HPDE6-E6E7 (cell line): ENCODE data around the gene MPG.

ENCODE experiments used
- DNase-seq: peaks from one replicate; pipeline ENCODE4 v3.0.0; 2011; ENCODE audit warnings: missing footprints; ENCODE audit errors: extremely low spot score

The MPG gene

GRCh38 chr16:50769-51591, 27.0 kb upstream of the MPG start:
- no peak for DNase-seq

GRCh38 chr16:53346-54236, 24.4 kb upstream of the MPG start, which contains the start of the genes POLR3K and SNRNP25:
TSS of gene POLR3K (minus strand) at chr16:53608. CDS start at chr16:53586, 22 bp downstream.
TSS of gene SNRNP25 (plus strand) at chr16:53828. CDS start at chr16:54017, 189 bp downstream.
- peak; percentile 98 for DNase-seq

GRCh38 chr16:54237-54581, 23.8 kb upstream of the MPG start:
- DNase-seq: no peak

- DNase-seq: no peak
These were observed 22.4 kb upstream of the MPG start for GRCh38 chr16:55571-56136.

GRCh38 chr16:56231-56927, 21.6 kb upstream of the MPG start:
- no peak for DNase-seq

- DNase-seq: no peak
These were observed 20.3 kb upstream of the MPG start for GRCh38 chr16:57711-58110.

GRCh38 chr16:58491-59439, 19.3 kb upstream of the MPG start:
- no peak for DNase-seq

GRCh38 chr16:59440-60059, 18.5 kb upstream of the MPG start:
- no peak for DNase-seq

- DNase-seq: no peak
These were observed 17.9 kb upstream of the MPG start for GRCh38 chr16:60166-60565.

GRCh38 chr16:60929-61878, 16.8 kb upstream of the MPG start:
- no peak for DNase-seq

- no peak for DNase-seq
These were observed 16.1 kb upstream of the MPG start for GRCh38 chr16:61879-62281.

- no peak for DNase-seq
These were observed 15.6 kb upstream of the MPG start for GRCh38 chr16:62283-62967.

- DNase-seq: no peak
These were observed 15.0 kb upstream of the MPG start for GRCh38 chr16:62968-63391.

GRCh38 chr16:63466-63865, 14.6 kb upstream of the MPG start:
- DNase-seq: no peak

- DNase-seq: no peak
These were observed 13.8 kb upstream of the MPG start for GRCh38 chr16:63998-64913.

GRCh38 chr16:64914-65255, 13.1 kb upstream of the MPG start:
- no peak for DNase-seq

GRCh38 chr16:65745-66144, 12.3 kb upstream of the MPG start:
- DNase-seq: peak; percentile 84
